ENCODE results near the gene PHLPP2.

DNA sequence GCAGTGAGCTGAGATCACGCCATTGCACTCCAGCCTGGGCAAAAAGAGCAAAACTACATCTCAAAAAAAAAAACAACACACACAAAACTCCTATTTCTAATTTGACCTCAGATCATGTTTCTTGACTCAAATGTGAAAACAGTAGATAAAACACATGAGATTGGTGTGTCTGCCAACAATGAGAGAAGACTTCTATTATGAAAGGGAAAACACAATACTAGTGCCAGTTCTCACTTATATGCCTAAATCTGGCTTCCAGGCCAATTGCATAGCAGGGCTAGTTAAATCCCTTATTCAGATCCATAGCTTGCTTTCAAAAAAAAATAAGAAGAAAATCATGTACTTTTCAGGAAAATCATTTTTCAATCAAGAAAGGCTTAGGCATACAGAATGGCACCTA is 44.7 kb upstream of the PHLPP2 start:
- no peak for TF ChIP-seq CTCF (IDR thresholded peaks at IDR 0.05)
- TF ChIP-seq POLR2A (IDR thresholded peaks at IDR 0.05): no peak
